ENCODE measurements around the gene USP11.

The USP11 gene

DNA sequence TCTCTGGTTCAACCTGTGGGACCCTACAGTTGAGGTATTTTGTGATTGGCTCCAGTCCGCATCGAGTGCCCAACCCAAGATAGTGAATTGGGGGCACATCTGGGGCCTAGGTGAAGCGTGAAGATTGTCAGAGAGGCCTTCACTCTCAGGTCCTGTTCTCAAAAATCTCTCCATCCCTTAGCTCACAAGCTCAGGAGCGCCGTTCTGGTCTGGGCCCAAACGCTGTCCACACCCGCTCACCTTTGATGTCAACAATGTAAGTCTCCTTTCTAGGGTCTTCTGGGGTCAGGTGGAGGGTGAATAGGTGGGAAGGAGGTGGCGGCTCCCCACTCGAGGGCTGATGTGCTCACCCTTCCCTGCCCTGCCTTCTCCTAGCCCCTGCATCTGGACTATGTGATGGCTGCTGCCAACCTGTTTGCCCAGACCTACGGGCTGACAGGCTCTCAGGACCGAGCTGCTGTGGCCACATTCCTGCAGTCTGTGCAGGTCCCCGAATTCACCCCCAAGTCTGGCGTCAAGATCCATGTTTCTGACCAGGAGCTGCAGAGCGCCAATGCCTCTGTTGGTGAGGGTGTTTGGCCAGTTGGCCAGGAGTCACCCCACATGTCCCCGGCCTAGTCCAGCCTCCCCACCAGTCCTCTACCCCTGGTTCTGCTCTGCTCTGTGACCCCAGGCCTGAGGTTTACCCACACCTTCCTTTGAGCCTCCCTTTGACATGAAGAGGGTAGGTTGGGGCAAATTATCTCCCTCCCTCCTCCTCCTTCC, 22.0 kb upstream of the USP11 start:
- TF ChIP-seq CTCF (IDR thresholded peaks at IDR 0.05; ENCODE audit: insufficient read depth, low read depth, low read length, missing control alignments), result no peak
- no peak overlapping the region for H3K4me3 ChIP-seq (ENCODE audit: low read length)
- no peak for DNase-seq (ENCODE audit: low read depth)

DNA sequence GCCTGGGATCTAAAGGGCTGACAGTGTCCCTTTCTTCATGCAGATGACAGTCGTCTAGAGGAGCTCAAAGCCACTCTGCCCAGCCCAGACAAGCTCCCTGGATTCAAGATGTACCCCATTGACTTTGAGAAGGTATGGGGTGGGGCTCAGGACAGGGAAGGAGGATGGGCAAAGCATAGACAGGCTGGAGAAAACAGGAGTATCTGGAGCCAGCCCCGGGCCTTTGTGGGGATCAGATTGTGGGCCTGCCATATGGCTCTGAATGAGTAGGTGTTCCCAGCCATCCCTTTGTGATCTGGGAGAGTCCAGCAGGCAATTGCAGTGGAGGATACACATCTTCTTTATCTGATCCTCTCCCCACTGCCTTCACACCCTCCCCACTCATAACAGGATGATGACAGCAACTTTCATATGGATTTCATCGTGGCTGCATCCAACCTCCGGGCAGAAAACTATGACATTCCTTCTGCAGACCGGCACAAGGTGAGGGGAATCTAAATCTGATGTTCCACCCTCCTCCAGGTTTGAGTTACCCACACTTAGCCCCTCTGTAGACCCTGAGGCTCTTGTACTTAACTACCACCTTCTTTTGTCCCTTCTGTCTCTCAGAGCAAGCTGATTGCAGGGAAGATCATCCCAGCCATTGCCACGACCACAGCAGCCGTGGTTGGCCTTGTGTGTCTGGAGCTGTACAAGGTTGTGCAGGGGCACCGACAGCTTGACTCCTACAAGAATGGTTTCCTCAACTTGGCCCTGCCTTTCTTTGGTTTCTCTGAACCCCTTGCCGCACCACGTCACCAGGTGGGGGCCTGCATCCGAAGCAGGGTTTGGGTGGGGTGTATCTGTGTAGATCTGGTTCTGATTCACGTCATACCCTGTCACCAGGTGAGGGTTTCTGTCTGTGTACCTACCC, 20.2 kb upstream of the USP11 start:
- H3K4me3 ChIP-seq (ENCODE audit: low read length), result no peak overlapping the region
- no peak for TF ChIP-seq CTCF (IDR thresholded peaks at IDR 0.05; ENCODE audit: insufficient read depth, low read depth, low read length, missing control alignments)
- no peak for DNase-seq (ENCODE audit: low read depth)

GRCh38 chrX:47214435-47215077, 18.3 kb upstream of the USP11 start:
- DNase-seq (ENCODE audit: low read depth), result no peak
- TF ChIP-seq CTCF (IDR thresholded peaks at IDR 0.05; ENCODE audit: insufficient read depth, low read depth, low read length, missing control alignments), result no peak
- no peak overlapping the region for H3K4me3 ChIP-seq (ENCODE audit: low read length)

GRCh38 chrX:47215291-47215900, 17.4 kb upstream of the USP11 start:
- TF ChIP-seq CTCF (IDR thresholded peaks at IDR 0.05; ENCODE audit: insufficient read depth, low read depth, low read length, missing control alignments), result no peak
- no peak for DNase-seq (ENCODE audit: low read depth)
- no peak overlapping the region for H3K4me3 ChIP-seq (ENCODE audit: low read length)

GRCh38 chrX:47216393-47216925, 16.4 kb upstream of the USP11 start:
- no peak for DNase-seq (ENCODE audit: low read depth)
- H3K4me3 ChIP-seq (ENCODE audit: low read length), result no peak overlapping the region
- no peak for TF ChIP-seq CTCF (IDR thresholded peaks at IDR 0.05; ENCODE audit: insufficient read depth, low read depth, low read length, missing control alignments)

GRCh38 chrX:47217121-47217851, 15.5 kb upstream of the USP11 start:
- TF ChIP-seq CTCF (IDR thresholded peaks at IDR 0.05; ENCODE audit: insufficient read depth, low read depth, low read length, missing control alignments), result no peak
- H3K4me3 ChIP-seq (ENCODE audit: low read length), result peak overlapping the region; percentile 10
- DNase-seq (ENCODE audit: low read depth), result peak; percentile 91

All from epithelial cell of esophagus (primary cell).